HG03342 (cell line): ENCODE data around the gene CLPTM1L.
A peak's percentile ranks its signal among the peaks of the same experiment; 100 is the strongest.
"Not testable (repeated sequence)": the region's sequence is repeated elsewhere in the genome, so short reads cannot be mapped to it uniquely, and the experiment has no call there.

Source experiments
- ATAC-seq: cut with Tn5 transposase; IDR thresholded peaks from one replicate; pipeline ENCODE4 v1.9.1; 2021; ENCODE audit warnings: mild to moderate bottlenecking, moderate library complexity; ENCODE audit not compliant: unreplicated experiment

Gene CLPTM1L

DNA sequence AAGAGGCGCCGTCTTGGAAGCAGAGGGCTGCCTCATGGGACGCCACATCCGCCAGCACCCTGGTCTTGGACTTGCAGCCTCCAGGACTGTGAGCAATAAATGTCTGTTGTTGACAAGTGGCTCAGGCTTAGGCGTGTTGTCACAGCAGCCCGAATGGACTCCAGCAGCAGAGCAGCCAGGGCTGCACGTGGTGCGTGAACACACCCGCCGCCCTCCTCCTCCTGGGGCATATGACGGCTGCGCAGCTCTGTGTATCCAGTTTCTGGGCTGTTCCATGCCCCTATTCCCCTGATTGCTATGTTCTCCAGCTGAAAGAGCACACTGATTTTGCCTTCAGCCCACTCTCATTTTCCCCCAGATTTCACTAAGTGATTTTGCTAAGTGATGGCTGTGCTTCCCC is 36.0 kb upstream of the CLPTM1L start:
- ATAC-seq = no peak

DNA sequence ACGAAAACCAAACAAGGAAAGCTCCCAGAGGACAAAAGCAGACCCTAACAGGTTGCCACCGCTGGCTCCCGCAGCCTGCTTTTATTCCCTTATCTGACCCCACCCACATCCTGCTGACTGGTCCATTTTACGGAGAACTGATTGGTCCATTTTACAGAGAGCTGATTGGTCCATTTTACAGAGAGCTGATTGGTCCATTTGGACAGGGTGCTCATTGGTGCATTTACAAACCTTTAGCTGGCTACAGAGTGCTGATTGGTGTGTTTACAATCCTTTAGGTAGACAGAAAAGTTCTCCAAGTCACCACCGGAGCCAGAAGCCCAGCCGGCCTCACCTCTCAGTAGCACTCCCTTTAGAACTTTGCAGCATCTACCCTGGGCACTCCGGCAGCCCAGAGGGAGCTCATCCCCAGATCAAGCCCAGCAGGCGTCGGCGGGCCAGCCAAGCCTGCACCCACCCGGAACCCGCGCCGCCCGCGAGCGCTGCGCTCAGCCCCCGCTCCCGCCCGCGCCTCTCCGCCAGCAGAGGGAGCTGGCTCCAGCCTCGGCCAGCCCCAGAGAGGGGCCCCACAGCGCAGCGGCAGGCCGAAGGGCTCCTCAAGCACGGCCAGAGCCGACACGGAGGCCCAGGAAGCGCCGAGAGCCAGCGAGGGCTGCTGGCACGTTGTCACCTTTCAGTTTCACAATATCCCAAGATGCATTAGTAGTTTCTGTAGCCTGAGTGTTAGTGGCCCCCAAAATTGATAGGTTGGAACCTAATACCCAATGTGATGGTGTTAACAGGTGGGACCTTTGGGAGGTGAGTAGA is 35.3 kb upstream of the CLPTM1L start:
- peak; percentile 84 for ATAC-seq

DNA sequence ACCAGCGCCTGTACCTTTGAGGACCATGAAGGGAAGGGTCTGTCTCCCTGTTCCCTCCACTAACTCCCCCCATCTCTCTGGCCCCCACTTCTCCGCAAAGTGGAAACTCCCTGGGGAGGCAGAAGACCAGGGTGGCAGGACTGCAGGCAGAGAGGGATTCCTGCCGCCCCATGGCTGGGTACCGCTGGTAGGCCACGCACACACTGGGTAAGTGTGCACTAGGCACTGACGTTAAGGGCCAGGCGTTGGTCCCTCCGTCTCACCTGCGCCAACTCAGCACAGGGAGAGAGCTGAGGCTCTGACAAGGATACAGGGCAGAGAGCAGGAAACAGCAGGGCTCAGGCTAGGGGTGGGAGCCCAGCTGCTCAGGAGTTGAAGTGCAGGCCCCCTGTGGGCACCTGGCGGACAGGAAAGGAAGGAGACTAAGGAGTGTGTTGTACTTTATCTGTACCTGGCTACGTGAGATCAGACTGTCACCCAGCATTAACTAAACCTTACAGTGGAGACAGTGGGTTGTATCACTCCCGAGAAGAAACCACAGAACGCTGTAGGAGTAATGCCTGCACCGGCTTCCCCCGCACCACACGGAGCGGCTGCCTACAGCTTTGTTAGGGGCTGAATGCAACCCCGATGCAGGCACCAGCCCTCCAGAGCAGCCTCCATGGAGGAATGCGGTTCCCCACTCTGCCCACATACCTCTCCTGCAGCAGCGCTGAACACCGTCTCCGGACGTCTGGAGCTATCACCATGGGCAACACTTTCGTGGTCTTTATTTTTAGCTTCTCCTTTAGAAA is 34.2 kb upstream of the CLPTM1L start:
- no peak for ATAC-seq

DNA sequence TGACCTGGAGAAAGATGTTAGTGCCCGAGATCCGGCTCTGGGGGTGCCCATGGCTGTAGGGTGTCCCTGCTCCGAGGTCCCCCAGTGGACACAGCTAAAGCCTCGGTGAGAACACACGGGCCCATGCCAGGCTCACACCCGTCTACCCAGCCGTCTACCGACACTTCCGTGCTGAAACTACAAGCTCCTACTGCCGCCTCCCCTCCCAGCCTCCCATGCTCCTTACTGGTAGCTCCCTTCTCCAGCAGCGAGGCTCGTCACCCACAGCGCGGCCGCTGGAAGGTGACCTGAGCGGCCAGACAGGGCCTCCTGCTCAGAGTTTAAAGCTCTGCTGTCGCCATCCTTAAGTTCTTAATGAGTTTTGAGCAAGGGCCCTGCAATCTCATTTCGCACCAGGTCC is 33.2 kb upstream of the CLPTM1L start:
- ATAC-seq = no peak

DNA sequence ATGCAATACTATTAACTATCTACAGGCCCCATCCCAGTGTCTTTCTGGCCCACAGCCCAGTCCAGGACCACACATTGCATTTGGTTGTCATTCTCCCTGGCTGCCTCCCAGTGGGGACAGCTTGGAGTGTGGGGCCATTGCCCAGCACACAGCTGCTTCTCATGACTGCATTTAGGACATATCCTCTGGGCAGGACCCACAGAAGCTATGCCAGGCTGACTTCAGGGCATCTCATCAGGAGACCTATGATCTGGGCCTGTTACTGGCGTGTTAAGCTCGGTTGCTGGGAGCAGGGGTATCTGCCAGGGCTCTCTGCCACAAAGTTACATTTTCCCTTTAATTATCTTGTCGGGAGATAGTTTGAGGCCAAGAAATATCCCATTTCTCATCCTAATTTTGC is 32.1 kb upstream of the CLPTM1L start:
- ATAC-seq = no peak

DNA sequence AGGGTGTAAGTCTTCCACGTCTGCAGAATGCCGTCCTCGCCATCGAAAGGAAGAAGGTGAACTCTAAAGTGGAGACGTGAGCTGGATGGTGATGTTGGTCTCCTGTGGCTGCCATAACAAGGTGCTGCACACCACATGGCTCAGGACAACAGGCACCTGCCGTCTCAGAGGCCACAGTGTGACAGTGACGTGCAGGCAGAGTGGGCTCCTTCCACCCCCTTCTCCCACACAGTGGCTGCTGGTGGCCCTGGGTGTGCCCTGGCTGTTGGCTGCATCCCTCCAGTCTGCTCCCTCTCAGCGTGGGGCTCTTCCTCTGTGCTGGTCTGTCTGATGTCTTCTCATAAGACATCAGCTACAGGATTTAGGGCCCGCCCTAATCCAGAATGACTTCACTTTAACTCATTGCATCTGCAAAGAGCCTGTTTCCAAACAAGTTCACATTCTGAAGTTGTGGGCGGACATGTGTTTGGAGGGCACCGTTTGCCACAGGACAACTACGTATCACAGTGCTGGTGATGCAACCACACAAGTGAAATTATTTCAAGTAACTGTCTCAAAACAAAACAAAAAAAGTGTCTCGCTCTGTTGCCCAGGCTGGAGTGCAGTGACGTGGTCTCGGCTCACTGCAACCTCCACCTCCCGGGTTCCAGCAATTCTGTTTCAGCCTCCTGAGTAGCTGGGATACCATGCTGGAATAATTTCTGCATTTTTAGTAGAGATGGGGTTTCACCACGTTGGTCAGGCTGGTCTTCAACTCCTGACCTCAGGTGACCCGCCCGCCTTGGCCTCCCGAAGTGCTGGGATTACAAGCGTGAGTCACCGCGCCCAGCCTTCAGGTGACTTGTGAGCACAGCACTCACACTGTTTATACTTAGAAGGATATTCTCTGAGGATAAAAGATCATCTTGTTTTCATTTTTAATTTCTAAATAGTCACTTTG is 31.2 kb upstream of the CLPTM1L start:
- no peak for ATAC-seq

DNA sequence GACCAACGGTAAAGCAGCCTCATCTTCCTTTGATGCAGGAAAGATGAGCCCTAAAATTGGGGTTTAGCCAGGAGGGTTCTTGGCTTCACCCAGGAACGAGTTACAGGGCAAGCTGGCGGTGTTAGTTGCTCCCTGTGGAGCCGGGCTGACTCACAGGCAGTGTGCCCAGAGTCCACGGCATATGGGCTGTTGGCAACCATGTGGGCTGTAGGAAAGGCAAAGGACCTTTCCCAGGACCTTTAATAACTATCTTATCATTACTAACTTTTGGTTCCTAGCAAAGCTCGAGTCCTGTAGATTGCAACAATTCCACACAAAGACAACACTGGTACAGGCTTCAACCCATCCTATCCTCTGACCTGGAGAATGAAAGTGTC is 29.8 kb upstream of the CLPTM1L start:
- no peak for ATAC-seq

DNA sequence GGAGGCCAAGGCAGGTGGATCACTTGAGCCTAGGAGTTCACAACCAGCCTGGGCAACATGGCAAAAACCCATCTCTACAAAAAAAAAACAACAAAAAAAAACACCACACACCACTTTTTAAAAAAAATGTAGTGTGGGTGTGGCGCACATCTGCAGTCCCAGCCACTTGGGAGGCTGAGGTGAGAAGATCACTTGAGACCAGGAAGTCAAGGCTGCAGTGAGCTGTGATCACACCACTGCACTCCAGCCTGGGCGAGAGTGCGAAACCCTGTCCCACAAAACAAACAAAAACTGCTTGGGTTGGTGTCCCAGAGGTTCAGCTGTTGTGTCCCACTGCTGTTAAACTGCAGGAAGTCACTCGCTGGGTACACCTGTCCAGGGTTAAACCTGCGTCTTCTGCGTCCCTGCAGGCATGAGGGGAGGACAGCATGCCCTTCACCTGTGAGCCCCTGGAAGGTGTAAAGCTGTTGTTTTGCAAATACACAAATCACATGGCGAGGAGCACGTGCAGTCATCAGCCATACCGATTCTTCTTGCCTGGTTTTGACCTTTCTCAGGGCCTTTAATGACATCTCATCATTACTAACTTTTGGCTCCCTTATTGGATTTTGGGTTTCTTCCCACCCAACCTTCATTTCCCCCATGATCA is 29.3 kb upstream of the CLPTM1L start:
- no peak for ATAC-seq

DNA sequence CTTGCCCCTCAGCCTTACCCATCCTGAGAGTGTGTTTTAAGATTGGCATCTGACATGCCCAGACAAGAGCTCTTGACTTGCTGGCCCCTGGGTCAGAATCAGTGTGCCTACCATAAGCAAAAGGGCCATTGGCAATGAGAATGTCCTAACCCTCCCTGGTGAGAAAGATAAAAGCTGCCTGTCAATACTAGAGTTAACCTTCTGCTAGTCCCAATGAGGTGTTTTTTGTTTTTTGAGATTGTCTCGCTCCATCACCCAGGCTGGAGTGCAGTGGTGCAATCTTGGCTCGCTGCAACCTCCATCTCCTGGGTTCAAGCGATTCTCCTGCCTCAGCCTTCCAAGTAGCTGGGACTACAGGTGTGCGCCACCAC is 27.1 kb upstream of the CLPTM1L start:
- ATAC-seq = not testable (repeated sequence)

DNA sequence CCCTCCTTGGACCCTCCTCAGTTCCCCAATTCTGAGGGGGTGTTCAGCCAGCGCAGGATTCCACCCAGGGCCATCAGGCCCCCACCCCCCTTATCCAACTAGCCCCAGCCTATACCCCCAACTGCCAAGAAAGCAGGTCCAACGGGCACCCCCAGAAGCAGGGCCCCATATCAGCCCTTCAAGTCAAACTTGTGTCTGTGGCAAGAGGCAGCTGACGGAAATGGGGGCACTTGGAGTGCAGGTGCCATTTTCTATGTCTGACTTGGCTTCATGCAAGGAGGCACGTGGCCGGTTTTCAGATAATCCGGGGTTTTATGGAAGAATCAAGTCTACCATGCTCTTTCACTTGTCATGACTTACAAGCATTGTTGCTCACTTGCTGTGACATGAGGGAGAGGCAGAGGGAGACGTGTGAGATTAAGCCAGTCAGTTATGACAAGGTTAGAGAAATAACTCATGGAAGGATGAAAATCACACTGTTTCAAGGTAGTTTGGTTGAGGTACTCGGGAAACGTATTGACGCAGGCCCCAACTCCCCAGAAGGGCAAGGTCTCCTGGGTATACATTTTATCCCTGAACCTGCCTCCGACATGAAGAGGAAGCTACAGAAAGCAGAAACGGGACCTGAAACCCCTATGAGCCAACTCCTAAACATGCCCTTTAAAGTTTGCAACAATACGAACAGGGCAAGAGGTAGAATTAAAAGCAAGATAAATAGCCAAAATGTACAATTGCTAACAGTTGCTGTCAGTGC is 26.5 kb upstream of the CLPTM1L start:
- ATAC-seq = no peak

DNA sequence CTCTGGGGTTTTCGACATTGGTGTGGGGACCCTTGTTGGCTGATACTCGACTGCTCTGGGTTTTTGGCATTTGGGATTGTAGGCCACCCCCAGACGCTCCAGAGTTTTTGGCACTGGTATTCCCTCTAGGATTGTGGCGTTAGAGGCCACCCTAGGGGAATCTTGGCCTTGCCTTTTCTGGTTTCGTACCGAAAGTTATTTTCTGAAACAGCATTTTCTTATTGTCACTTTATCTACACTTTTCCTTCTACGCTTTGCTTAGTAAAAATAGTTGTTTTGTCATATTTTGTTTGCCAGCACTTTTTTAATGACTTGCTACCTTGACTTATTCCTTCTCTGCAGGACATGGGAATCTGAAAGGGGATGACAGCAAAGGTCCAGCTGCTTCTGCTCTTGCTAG is 25.1 kb upstream of the CLPTM1L start:
- ATAC-seq = no peak

DNA sequence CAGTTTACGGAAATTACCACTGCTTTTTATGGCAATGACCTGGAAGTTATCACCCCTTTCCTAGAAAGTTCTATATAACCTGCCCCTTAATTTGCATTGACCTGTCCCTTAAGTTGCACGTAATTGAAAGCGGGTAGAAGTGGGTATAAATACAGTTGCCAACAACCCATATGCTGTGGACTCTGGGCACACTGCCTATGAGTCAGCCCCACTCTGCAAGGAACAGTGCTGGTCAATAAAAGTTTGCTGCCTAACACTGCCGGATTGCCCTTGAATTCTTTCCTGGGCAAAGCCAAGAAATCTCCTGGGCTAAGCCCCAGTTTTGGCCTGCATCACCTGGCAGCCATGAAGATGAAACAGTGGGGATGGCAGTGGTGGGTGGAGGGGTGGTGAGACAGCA is 23.9 kb upstream of the CLPTM1L start:
- ATAC-seq = no peak

DNA sequence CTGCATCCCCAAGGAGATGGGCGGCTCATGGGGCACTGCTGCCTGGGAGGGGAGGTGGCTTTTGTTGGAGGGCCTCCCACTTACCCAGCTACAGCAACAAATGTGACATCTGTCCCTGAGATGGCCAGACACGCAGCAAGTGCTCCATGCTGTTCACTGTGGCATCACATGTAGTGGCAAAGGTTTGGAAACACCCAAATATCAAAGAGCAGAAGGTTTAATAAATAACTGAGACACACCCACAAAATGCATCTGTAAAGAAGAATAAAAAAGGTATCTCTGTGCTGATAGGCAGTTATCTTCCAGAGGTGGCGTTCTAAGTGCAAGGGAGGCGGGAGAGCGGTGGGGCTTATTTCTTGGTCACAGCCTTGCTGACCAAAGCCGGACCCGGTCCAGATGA is 23.3 kb upstream of the CLPTM1L start:
- ATAC-seq = no peak

DNA sequence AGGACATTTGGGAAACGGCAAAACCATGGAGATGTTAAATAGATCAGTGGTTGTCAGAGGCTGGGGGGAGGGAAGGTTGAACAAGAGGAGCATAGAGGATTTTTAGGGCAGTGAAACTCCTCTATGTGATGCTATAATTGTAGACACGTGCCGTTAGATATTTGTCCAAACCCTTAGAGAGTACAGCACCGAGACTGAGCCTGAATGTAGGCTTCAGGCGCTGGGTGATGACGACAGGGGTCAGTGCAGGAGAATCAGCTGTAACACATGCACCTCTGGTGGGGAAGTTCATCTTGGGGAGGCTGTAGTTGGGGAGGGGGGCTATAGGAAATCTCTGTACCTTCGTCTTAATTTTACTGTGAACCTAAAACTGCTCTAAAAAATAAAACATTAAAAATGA is 22.2 kb upstream of the CLPTM1L start:
- ATAC-seq = no peak

DNA sequence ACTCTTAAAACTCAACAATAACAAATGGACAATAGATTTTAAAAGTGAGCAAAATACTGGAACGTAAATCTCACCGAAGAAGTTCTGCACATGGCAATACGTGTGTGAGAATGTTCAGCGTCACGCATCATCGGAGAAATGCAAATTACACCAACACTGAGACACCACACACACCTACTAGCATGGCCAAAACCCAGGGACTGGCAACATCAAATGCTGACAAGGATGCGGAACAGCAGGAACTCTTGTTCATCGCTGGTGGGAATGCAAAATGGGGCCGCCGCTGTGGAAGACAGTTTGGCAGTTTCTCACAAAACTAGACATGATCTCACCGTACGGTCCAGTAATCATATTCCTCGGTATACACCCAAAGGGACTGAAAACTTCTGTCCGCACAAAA is 21.6 kb upstream of the CLPTM1L start:
- ATAC-seq = peak; percentile 48

DNA sequence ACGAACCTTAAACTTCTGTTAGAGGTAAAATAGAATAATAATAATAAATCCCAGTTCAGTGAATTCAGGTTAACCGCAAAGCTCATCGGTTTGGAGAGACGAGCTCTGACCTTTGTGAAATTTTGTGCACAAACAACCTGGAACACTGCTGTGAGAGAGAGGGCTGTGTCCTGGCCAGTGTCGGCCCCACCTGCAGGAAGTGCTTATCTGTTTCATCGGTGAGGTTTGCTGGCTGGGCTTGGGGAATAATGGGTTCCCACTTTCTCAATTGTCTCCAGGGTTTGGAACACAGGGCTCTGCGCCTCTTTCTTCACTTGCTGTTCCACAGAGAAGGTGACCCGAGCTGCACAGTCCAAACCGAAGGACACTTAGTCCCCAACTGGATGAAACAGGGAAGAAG is 19.3 kb upstream of the CLPTM1L start:
- ATAC-seq = no peak

DNA sequence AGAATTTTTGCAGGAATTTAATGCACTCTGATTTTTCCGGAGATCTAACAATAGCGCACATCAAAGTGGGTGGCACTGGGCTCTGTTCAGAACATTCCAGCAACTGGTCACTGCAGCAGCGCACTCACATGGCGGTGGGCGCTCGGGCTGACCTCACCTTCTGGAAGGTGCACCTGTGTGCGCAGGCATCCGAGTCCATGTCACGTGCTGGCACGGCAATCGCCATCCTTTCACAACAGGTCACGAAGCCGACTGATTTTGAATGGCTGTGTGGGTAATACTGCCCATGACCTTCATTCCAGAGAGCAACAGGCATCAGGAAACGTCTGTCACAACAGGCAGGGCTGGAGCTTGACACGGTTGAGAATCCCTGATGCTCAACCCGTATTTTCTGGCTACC is 18.7 kb upstream of the CLPTM1L start:
- ATAC-seq = no peak

DNA sequence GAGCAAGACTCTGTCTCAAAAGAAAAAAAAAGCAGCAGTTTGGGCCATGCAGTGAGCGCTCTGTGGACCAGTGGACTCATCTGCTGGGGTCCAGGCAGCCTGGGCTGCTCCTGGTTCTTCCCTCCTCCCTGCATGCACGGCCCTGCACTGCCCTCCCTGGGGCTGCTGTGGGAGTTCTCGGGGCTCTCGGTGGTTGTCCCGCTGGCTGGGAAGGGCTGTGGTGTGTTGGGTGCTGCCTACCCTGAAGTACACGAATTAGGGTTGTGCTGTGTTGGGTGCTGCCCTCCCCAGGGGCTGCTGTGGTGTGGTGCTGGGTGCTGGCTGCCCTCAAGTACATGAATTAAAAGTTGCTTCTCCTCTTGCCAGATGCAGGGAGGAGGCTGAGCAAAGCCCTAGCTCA is 18.3 kb upstream of the CLPTM1L start:
- no peak for ATAC-seq

DNA sequence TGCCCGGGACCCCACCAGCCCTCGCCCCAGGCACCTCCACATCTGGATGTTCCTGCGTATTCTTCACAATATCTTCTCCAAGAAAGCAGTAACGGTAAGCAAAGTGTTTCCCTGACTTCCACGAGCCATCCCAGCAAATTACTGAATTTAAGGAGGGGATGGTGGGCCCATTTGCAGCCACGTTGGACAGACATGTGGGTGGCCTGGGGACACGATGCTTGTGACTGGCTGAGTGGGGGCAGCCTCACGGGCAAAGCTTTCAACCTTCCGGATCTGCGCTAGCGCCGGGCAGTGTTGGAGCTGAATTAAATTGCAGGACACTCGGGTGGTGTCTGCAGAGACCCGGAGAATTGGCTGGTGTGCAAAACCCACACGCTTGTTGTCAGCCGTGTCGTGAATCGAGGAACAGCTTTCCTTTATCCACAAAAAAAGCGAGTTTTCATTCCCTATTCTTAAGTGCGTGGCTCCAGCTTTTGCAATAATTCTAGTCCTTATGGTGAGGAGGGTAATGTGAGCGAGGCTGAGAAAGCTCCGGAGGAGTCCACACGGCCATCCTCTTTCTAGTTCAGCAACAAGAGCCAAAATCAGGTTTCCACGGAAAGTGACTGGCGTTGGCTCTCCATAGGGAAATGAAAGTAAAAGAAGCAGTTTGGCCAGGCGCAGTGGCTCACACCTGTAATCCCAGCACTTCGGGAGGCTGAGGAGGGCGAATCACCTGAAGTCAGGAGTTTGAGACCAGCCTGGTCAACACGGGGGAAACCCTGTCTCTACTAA is 17.5 kb upstream of the CLPTM1L start:
- ATAC-seq = no peak
